Measurements from ENCODE around the gene DYNC1I1.

- TF ChIP-seq, protein P1, sequence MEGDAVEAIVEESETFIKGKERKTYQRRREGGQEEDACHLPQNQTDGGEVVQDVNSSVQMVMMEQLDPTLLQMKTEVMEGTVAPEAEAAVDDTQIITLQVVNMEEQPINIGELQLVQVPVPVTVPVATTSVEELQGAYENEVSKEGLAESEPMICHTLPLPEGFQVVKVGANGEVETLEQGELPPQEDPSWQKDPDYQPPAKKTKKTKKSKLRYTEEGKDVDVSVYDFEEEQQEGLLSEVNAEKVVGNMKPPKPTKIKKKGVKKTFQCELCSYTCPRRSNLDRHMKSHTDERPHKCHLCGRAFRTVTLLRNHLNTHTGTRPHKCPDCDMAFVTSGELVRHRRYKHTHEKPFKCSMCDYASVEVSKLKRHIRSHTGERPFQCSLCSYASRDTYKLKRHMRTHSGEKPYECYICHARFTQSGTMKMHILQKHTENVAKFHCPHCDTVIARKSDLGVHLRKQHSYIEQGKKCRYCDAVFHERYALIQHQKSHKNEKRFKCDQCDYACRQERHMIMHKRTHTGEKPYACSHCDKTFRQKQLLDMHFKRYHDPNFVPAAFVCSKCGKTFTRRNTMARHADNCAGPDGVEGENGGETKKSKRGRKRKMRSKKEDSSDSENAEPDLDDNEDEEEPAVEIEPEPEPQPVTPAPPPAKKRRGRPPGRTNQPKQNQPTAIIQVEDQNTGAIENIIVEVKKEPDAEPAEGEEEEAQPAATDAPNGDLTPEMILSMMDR (IDR thresholded peaks at IDR 0.05): no peak
- no peak for TF ChIP-seq POLR2A (IDR thresholded peaks at IDR 0.05)
- TF ChIP-seq EP300 (IDR thresholded peaks at IDR 0.05): no peak
Measured at GRCh38 chr7:95886501-95887090, 114.2 kb downstream of the DYNC1I1 start.

Data from upper lobe of left lung (tissue), 4 donors.